Panc1 (cell line): ENCODE results near the gene NPAS4. TPM values are rescaled to one million over a fixed set of nuclear protein-coding genes. Genes with fewer than 3 reads are reported as not detected.

Experiments
- ATAC-seq: fragments of 200-7000 bp; cut with Tn5 transposase; 2 replicates; pipeline ENCODE4 v1.9.1; 2020; ENCODE audit warnings: mild to moderate bottlenecking, moderate library complexity
- BruUV-seq: library from RNA; stranded (reverse); fragments of 400-500 nt; replicated peaks from 2 replicates; lab custom pipeline; 2021; lab: Mats Ljungman, UMichigan
- CTCF ChIA-PET: fragments of 300-600 bp; sonication (Branson Sonifier 250); formaldehyde crosslinking; loops from one replicate; lab custom pipeline; 2022; ENCODE audit warnings: antibody characterized with exemption; lab: Charles Lee
- POLR2A ChIA-PET: fragments of 300-600 bp; sonication (Branson Sonifier 250); formaldehyde crosslinking; loops from one replicate; lab custom pipeline; 2022; ENCODE audit warnings: antibody characterized with exemption; lab: Charles Lee
- DNase-seq: peaks from one replicate; pipeline ENCODE4 v3.0.0-alpha.2; 2010; ENCODE audit warnings: low read depth, low spot score
- H3K27ac ChIP-seq: 2 replicates; pipeline ENCODE4 v1.5.1; 2011; ENCODE audit warnings: mild to moderate bottlenecking, low read length, inconsistent platforms
- H3K27me3 ChIP-seq: fragments of 200-500 bp; sonication (Bioruptor generic); 2 replicates; pipeline ENCODE4 v1.6.0; 2014; ENCODE audit warnings: low read length, inconsistent platforms; ENCODE audit not compliant: control insufficient read depth, insufficient read depth
- H3K36me3 ChIP-seq: fragments of 200-500 bp; sonication (Bioruptor generic); 2 replicates; pipeline ENCODE4 v1.5.1; 2014; ENCODE audit warnings: inconsistent platforms, mild to moderate bottlenecking, low read length, moderate library complexity; ENCODE audit not compliant: control insufficient read depth, insufficient read depth
- H3K4me1 ChIP-seq: 2 replicates; pipeline ENCODE4 v1.5.1; 2011; ENCODE audit warnings: inconsistent platforms, mild to moderate bottlenecking, low read length, moderate library complexity; ENCODE audit not compliant: control insufficient read depth, insufficient read depth
- H3K4me3 ChIP-seq, 2 experiments: 2 replicates each; pipeline ENCODE4 v1.5.1; 2011 to 2012; ENCODE audit warnings: low read depth in 2 of 2, low read length in 2 of 2, mild to moderate bottlenecking in 2 of 2, inconsistent platforms in 1 of 2, moderate library complexity in 1 of 2
- H3K9me3 ChIP-seq: fragments of 200-500 bp; sonication (Bioruptor generic); 2 replicates; pipeline ENCODE4 v1.5.1; 2014; ENCODE audit warnings: low read depth, mild to moderate bottlenecking, inconsistent platforms, low read length, moderate library complexity; ENCODE audit not compliant: control insufficient read depth, insufficient read depth
- CTCF ChIP-seq: fragments of 450-650 bp; IDR thresholded peaks from 2 replicates; pipeline ENCODE4 v1.5.1; 2017; ENCODE audit warnings: mild to moderate bottlenecking
- SIN3A ChIP-seq: IDR thresholded peaks from 2 replicates; pipeline ENCODE4 v1.6.1; 2012; ENCODE audit warnings: low read depth, mild to moderate bottlenecking, low read length, moderate library complexity, borderline replicate concordance; ENCODE audit not compliant: insufficient read depth
- in situ Hi-C: cut with HindIII; loops from 2 replicates; pipeline ENCODE4 v1.10.0; 2016; ENCODE audit warnings: low sequenced_read_pairs, low pct_unique_long_range_greater_than_20kb
- intact Hi-C: fragments of 100-400 bp; cut with micrococcal nuclease; formaldehyde crosslinking; loops from one replicate; pipeline ENCODE4 v1.10.0; 2022; ENCODE audit not compliant: unreplicated experiment
- total RNA-seq: library from RNA; stranded (reverse); gene quantifications from one replicate; pipeline ENCODE4 v1.2.1, GENCODE V29; 2021; ENCODE audit not compliant: unreplicated experiment

Gene NPAS4
- total RNA-seq, 1 experiment from 2014 or later: 0.08 TPM

- H3K27me3 ChIP-seq: no peaks in the 10 kb centered on the region
- ChIA-PET POLR2A (no interaction called here), CTCF (no interaction called here)
- H3K9me3 ChIP-seq: no peaks in the 10 kb centered on the region
- ATAC-seq (no peak), DNase-seq (no peak)
- no peak overlapping the region for H3K27ac ChIP-seq
- intact Hi-C loops: no loop called here
- H3K36me3 ChIP-seq: no peaks in the 10 kb centered on the region
- no peak for TF ChIP-seq CTCF
- no peak for TF ChIP-seq SIN3A
- in situ Hi-C loops: no loop called here
- no peak overlapping the region for H3K4me3 ChIP-seq
- no TSS peak for BruUV-seq
- H3K4me1 ChIP-seq: peaks cover 4% of the 10 kb centered on the region
Measured at GRCh38 chr11:66475349-66476172, 54.7 kb downstream of the NPAS4 start.

Other genes with a start within 250 kb of the NPAS4 start
- gene KLC2, start 163.3 kb upstream of the NPAS4 start, total RNA-seq: 85.1 TPM
- gene RAB1B, start 152.4 kb upstream of the NPAS4 start, total RNA-seq: 256 TPM
- 9.3 TPM for gene CNIH2, start 142.9 kb upstream of the NPAS4 start, total RNA-seq
- 196 TPM for gene YIF1A, start 131.9 kb upstream of the NPAS4 start, total RNA-seq
- gene TMEM151A, start 129.1 kb upstream of the NPAS4 start, total RNA-seq: 11.0 TPM
- 0.15 TPM for gene CD248, start 104.0 kb upstream of the NPAS4 start, total RNA-seq
- gene RIN1, start 84.6 kb upstream of the NPAS4 start, total RNA-seq: 21.7 TPM
- gene BRMS1, start 75.9 kb upstream of the NPAS4 start, total RNA-seq: 80.5 TPM
- gene B4GAT1, start 73.4 kb upstream of the NPAS4 start, total RNA-seq: 29.3 TPM
- gene SLC29A2, start 49.3 kb upstream of the NPAS4 start, total RNA-seq: 28.3 TPM
- 158 TPM for gene MRPL11, start 17.8 kb downstream of the NPAS4 start, total RNA-seq
- gene PELI3, start 45.9 kb downstream of the NPAS4 start, total RNA-seq: 9.1 TPM
- gene DPP3, start 59.4 kb downstream of the NPAS4 start, total RNA-seq: 180 TPM
- 26.9 TPM for gene BBS1, start 89.6 kb downstream of the NPAS4 start, total RNA-seq
- gene ZDHHC24, start 125.0 kb downstream of the NPAS4 start, total RNA-seq: 29.5 TPM
- gene ACTN3, start 125.9 kb downstream of the NPAS4 start, total RNA-seq: 0.13 TPM
- 28.7 TPM for gene CTSF, start 147.6 kb downstream of the NPAS4 start, total RNA-seq
- 2.0 TPM for gene CCDC87, start 172.0 kb downstream of the NPAS4 start, total RNA-seq
- 55.3 TPM for gene CCS, start 172.2 kb downstream of the NPAS4 start, total RNA-seq
- gene RBM14, start 195.6 kb downstream of the NPAS4 start, total RNA-seq: 93.9 TPM
- gene RBM4, start 217.7 kb downstream of the NPAS4 start, total RNA-seq: 195 TPM